Peyer's patch (tissue), 4 donors: Measurements from ENCODE around the gene PPM1E.

Source experiments
- POLR2A ChIP-seq, 2 donors: fragments of 450-650 bp; IDR thresholded peaks; one replicate each; pipeline ENCODE4 v1.5.1; 2017; ENCODE audit warnings: antibody characterized with exemption in 2 of 2, mild to moderate bottlenecking in 2 of 2, moderate library complexity in 2 of 2
- TF ChIP-seq, protein P1 (sequence below), 6 experiments: fragments of 450-650 bp in 4 of 6; fragments of 200-600 bp in 2 of 6; sonication (generic) in 1 of 6; IDR thresholded peaks; one replicate each; pipeline ENCODE4 v1.5.1; 2017 to 2019; ENCODE audit warnings: antibody characterized with exemption in 6 of 6, mild to moderate bottlenecking in 3 of 6, moderate library complexity in 1 of 6

DNA sequence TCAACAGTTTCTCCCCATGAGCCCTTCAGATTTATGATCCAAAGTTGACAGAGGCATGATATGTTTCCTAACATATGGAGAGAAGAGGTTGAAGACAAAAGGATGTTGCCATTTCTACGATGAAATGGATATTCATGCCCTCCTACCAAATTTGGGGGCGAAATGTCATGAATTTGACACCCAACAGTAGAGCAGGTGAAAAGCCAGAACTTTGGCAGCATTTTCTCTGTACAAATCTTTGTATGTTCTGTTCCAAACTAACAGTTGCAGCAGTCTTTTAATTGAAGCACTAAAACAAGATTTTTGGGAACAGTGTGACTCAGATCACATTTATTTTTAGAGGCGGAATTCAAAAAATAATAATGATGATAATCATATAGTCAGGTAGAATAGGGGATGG, 220.9 kb downstream of the PPM1E start:
- no peak for TF ChIP-seq POLR2A (IDR thresholded peaks at IDR 0.05)
- TF ChIP-seq, protein P1, sequence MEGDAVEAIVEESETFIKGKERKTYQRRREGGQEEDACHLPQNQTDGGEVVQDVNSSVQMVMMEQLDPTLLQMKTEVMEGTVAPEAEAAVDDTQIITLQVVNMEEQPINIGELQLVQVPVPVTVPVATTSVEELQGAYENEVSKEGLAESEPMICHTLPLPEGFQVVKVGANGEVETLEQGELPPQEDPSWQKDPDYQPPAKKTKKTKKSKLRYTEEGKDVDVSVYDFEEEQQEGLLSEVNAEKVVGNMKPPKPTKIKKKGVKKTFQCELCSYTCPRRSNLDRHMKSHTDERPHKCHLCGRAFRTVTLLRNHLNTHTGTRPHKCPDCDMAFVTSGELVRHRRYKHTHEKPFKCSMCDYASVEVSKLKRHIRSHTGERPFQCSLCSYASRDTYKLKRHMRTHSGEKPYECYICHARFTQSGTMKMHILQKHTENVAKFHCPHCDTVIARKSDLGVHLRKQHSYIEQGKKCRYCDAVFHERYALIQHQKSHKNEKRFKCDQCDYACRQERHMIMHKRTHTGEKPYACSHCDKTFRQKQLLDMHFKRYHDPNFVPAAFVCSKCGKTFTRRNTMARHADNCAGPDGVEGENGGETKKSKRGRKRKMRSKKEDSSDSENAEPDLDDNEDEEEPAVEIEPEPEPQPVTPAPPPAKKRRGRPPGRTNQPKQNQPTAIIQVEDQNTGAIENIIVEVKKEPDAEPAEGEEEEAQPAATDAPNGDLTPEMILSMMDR (IDR thresholded peaks at IDR 0.05) = no peak
